Head of caudate nucleus (tissue), 42 donors: ENCODE measurements around the gene ADAM10.

ENCODE experiments used
- DNase-seq, 42 donors: peaks; one replicate each; pipeline versions ENCODE4 v3.0.0 to v3.0.0-alpha.2; 2020 to 2021; ENCODE audit warnings: mixed read lengths in 7 of 42
- intact Hi-C: fragments of 100-400 bp; cut with DNase I; formaldehyde crosslinking; loops from one replicate; pipeline ENCODE4 v1.15.0; 2022

The ADAM10 gene

DNA sequence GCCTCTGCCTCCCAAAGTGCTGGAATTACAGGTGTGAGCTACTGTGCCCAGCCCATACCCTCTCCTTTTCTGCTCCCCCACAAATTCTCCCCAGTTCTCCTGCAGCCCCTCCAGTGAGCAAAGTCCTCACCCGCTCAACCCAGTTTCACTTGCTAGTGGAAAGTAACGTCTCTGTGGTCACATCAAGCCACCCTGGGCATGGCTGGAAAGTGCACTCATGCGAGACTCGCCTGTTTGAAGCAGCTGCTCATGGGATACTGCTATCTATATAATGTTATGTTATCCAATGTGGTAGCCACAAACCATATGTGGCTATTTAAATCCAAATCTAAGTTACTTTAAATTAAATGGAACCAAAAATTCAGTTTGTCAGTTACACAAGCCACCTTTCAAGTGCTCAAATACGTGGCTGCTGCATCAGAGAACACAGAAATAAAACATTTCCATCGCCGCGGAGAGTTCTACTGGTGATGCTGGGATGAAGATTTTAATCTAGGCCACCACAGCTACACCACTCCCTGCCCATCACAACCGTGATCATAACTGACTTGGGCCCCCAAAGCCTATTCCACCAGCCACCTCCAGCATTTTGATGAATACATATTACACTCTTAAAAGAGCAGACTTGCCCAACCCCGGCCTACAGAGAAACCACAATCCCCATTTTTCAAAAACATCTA is 198.3 kb downstream of the ADAM10 start:
- peak in 2 of 42 donors; percentile 35 for DNase-seq

DNA sequence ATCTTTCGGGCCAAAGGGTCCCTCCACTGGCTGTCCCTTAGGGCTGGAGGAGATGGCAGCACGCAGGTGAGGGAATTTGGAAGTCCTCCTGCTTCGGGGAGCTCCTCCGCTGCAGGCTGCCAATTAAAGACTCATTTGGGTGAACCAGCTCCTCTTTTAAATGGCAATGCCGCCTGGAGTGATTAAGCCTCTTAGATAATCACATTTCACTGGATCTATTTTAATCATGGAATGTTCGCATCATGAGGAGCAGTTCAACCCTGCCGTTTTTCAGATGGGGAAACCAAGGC is 199.8 kb downstream of the ADAM10 start:
- DNase-seq = peak in 21 of 42 donors; percentile 11 to 77 (median 43)
- intact Hi-C loops = no loop called here

More for the DNA sequence above, 198.3 kb downstream of the ADAM10 start:
- intact Hi-C loops = no loop called here

DNA sequence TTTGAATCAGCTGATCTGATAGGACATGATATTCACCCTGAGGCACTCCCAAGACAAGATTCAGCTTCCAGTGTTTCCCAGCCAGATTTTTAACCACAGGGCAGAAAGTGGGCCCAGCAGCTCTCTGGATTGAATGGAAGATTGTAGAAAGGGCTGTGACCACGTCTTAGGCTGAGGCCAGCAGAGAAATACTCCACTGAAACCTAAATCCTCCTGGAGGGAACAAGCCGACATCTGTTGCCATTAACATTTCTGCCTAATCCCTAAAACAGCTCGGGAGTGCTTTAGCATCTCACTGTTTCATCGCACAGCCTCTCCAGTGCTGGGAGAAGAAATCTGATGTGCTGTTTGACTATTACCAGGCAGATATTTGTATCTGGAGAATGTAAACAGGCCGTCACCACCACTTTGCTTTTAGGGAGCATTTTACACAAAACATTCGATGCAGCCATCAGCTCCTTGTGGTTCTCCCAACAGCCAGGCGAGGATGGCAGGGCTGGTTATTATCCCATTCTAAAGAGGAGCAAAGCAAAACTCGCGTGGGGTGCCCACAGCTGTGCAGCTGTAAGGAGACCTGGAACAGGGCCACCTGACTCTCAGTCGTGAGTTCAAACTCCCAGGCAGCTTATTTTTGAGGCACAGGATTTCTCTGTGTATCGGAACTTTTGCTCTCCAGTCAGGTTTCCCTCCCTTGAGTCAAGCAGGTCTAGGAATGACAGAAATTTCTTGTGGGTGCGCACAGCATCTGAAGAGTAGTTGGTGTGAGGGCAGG is 200.3 kb downstream of the ADAM10 start:
- DNase-seq = peak in 8 of 42 donors; percentile 12 to 49 (median 34)
- intact Hi-C loops = no loop called here

GRCh38 chr15:58548308-58549012 is 201.0 kb downstream of the ADAM10 start:
- DNase-seq = peak in 1 of 42 donors; percentile 44
- intact Hi-C loops = no loop called here

- DNase-seq = no peak
Measured at GRCh38 chr15:58547628-58548307, 201.7 kb downstream of the ADAM10 start.

DNA sequence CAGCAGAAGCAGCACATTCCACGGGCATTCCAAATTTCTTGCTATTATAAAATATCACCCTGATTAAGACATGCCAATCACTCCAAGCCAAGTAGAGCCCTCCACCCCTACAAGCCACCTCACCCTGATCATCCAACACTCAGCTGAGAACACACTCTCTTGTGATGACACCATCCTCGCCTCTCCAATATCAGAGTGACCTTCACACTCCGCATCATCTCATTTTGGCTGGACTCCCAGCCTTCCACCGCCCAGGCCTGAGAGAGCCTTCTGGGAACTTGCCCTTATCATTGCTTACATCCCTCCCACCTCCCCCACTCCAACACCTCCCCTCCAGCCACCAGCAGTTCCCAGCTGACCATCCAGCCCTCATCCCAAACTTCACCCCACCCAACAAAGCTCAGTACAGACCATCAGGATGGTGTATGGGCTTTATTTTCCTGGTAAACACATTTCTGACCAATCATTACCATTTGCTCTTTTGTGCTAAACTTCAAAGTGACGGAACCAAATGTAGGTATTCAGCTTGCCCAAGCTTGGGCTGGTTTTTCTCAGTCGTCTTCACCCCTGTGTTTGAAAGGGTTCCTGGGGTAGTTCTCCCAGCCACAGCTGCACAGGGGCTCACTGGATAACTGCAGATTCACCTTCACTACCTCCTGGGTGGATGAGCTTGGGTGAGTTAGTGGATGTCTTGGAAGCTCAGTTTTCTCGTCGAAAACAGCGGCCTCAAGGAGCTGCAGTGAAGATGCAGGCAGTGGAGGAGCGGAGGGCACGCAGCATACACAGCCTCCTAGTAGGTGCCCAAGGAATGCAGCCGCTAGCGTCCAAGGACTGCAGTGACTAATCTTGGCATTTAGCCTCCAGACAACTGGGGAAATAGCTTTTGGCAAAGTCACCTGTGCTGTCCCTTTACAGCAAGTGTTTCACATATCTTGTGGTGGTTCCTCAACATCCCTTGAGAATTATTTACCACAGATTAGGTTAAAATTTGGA is 202.6 kb downstream of the ADAM10 start:
- no peak for DNase-seq
- intact Hi-C loops = no loop called here

More at GRCh38 chr15:58547628-58548307, 201.7 kb downstream of the ADAM10 start:
- intact Hi-C loops = no loop called here

DNA sequence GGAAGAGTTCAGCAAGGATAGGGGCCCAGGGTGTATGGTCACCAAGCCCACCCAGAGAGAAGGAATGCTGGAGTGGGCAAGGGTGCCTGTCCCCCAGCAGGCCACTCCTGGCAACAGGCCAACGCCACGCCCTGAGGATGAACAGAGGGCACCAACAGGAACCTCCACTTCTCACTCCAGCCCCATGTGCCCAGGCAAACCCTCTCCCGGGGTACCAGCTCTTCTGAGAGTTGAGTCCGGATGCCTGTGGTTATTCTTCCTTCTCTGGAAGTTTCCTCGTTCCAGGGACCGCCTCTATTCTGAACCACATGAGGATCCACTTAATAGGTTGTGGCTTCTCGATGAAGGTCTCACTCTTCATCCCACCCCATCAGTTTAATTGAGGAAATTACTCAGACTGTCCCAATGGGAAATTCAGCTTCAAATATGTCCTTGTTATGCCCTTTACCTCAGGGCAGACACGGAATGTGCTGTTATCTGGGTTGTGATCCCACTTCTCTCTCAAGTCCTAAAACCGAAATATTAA is 203.4 kb downstream of the ADAM10 start:
- DNase-seq = peak in 1 of 42 donors; percentile 44
- intact Hi-C loops = no loop called here

- intact Hi-C loops = no loop called here
Measured at GRCh38 chr15:58545307-58546065, 204.0 kb downstream of the ADAM10 start.

GRCh38 chr15:58544756-58545155 is 204.8 kb downstream of the ADAM10 start:
- intact Hi-C loops = no loop called here

More at GRCh38 chr15:58545307-58546065, 204.0 kb downstream of the ADAM10 start:
- peak in 1 of 42 donors; percentile 13 for DNase-seq

DNA sequence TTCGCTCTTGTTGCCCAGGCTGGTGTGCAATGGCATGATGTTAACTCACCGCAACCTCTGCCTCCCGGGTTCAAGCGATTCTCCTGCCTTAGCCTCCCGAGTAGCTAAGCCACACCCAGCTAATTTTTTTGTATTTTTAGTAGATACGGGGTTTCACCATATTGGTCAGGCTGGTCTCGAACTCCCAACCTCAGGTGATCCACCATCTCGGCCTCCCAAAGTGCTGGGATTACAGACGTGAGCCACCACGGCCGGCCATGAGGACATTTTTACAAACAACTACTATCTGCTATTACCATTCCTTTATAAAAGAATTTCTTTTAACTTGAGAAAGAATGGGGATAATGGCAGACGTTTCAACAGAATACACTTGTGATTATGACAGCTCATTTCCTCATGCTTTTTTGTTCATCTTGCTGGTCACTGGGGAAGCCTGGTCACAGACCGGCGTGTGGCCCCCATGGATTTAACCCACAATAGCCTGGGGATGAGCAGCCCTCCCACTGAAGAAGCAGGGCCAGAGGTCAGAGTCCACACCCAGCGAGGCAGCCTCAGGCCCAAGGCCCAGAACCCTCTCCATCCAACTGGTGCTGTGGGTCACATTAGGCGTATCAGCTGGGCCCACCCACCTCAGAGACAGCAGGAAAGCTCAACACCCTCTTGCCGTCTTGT is 205.7 kb downstream of the ADAM10 start:
- intact Hi-C loops = no loop called here
- no peak for DNase-seq

More at GRCh38 chr15:58544756-58545155, 204.8 kb downstream of the ADAM10 start:
- no peak for DNase-seq

DNA sequence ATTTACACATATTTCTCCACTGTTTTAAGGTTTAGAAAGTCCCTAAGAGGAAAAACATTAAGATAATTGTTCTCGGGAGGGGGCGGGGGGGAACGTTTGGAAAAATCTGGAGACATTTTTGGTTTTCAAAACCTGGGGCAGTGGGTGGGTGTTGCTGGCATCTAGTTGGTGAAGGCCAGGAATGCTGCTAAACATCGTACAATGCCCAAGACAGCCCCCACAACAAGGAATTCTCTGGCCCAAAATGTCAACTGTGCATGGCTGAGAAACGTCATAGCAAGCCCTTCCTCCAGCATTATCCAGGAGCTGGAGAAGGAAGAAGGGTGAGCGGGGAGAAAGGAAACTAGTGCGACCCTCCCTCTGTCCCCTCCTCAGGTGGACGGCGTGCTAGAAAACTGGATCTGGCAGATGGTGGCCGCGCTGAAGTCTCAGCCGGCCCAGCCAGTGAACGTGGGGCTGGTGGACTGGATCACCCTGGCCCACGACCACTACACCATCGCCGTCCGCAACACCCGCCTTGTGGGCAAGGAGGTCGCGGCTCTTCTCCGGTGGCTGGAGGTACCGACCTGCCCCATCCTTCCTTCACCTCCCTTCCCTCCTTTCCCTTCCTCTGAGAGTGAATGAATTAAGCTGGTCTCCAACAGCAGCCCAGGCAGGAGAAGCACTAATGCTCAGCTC is 208.0 kb downstream of the ADAM10 start:
- peak in 1 of 42 donors; percentile 10 for DNase-seq
- intact Hi-C loops = no loop called here

GRCh38 chr15:58539548-58539947 is 210.0 kb downstream of the ADAM10 start:
- intact Hi-C loops = no loop called here
- DNase-seq = peak in 14 of 42 donors; percentile 38 to 75 (median 54)

DNA sequence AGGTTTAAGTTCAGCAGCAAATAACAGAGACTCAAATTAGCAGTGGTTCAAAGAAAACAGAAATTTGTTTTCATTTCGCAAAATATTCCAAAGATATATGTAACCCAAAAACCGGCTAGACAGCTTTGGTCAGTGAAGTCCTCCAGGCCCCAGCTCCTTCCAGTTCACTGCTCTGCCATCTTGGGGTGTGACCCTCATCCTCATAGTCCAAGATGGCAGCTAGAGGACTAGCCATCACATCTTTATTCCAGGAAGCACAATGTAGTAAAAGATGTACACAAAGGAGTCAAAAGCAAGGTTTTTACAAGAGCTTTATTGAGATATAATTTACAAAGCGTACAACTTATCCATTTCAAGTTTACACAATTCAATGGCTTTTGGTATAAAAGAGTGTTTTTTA is 210.6 kb downstream of the ADAM10 start:
- intact Hi-C loops = no loop called here
- DNase-seq = no peak
